Hepatocyte (in vitro differentiated cells): ENCODE data around the gene USP33. TPM values are rescaled to one million over a fixed set of nuclear protein-coding genes. Genes with fewer than 3 reads are reported as not detected.

Experiments
- DNase-seq: peaks from one replicate; pipeline ENCODE4 v3.0.0-alpha.2; 2016; ENCODE audit warnings: low spot score
- H2AFZ ChIP-seq: fragments of 200-600 bp; sonication (generic); 2 replicates; pipeline ENCODE4 v1.6.0; 2016; ENCODE audit warnings: antibody characterized with exemption, mild to moderate bottlenecking
- H3K27ac ChIP-seq: fragments of 200-600 bp; sonication (generic); 2 replicates; pipeline ENCODE4 v1.5.1; 2016; ENCODE audit warnings: mild to moderate bottlenecking
- H3K27me3 ChIP-seq: fragments of 200-600 bp; sonication (generic); 2 replicates; pipeline ENCODE4 v1.6.1; 2016
- H3K36me3 ChIP-seq: fragments of 200-600 bp; sonication (generic); replicated peaks from 2 replicates; pipeline ENCODE4 v1.5.1; 2016; ENCODE audit warnings: low read depth; ENCODE audit not compliant: insufficient read depth
- H3K4me1 ChIP-seq: fragments of 200-600 bp; sonication (generic); 2 replicates; pipeline ENCODE4 v1.5.1; 2016; ENCODE audit warnings: mild to moderate bottlenecking, moderate library complexity; ENCODE audit not compliant: insufficient read depth
- H3K4me2 ChIP-seq: fragments of 200-600 bp; sonication (generic); 2 replicates; pipeline ENCODE4 v1.6.0; 2016
- H3K4me3 ChIP-seq: fragments of 200-600 bp; sonication (generic); 2 replicates; pipeline ENCODE4 v1.5.1; 2016; ENCODE audit warnings: mild to moderate bottlenecking
- H3K79me2 ChIP-seq: fragments of 200-600 bp; sonication (generic); 2 replicates; pipeline ENCODE4 v1.6.0; 2017; ENCODE audit warnings: mild to moderate bottlenecking
- H3K9me2 ChIP-seq: fragments of 200-600 bp; sonication (generic); replicated peaks from 2 replicates; pipeline ENCODE4 v1.6.0; 2017; ENCODE audit warnings: mild to moderate bottlenecking; ENCODE audit not compliant: insufficient read depth
- H3K9me3 ChIP-seq: fragments of 200-600 bp; sonication (generic); 2 replicates; pipeline ENCODE4 v1.5.1; 2016; ENCODE audit warnings: low read depth, mild to moderate bottlenecking
- H4K20me1 ChIP-seq: fragments of 200-600 bp; sonication (generic); 2 replicates; pipeline ENCODE4 v1.6.0; 2016; ENCODE audit warnings: mild to moderate bottlenecking; ENCODE audit not compliant: insufficient read depth, poor library complexity, severe bottlenecking
- EZH2 ChIP-seq: fragments of 200-600 bp; sonication (generic); IDR thresholded peaks from 2 replicates; pipeline ENCODE4 v1.6.1; 2016; ENCODE audit warnings: antibody characterized with exemption, mild to moderate bottlenecking, borderline replicate concordance
- EZH2phosphoT487 ChIP-seq: fragments of 200-600 bp; sonication (generic); IDR thresholded peaks from one replicate; pipeline ENCODE4 v1.6.1; 2018; ENCODE audit warnings: antibody characterized with exemption, mild to moderate bottlenecking, low read depth, moderate library complexity; ENCODE audit not compliant: unreplicated experiment, severe bottlenecking
- WGBS: methylation state at CpG from one replicate; pipeline ENCODE4 v1.1.6; 2016; ENCODE audit warnings: low lambda C conversion rate; ENCODE audit errors: missing lambda C conversion rate; 5-methylcytosine and 5-hydroxymethylcytosine counted together
- polyA plus RNA-seq: library from polyadenylated mRNA; unstranded; fragments of >200 nt; fragmentation: Nextera tagmentation; extraction: Ambion mirVana; gene quantifications from 2 replicates; pipeline ENCODE4 v1.2.1, GENCODE V29; 2016
- total RNA-seq: library from RNA; depleted of rRNA; stranded (reverse); fragments of >200 nt; gene quantifications from 2 replicates; pipeline ENCODE4 v1.2.3, GENCODE V29; 2014
- TF ChIP-seq, protein P1 (sequence below): fragments of 200-600 bp; sonication (generic); IDR thresholded peaks from 2 replicates; pipeline ENCODE4 v1.5.1; 2016; ENCODE audit warnings: antibody characterized with exemption, mild to moderate bottlenecking; ENCODE audit not compliant: poor library complexity

Gene USP33
- total RNA-seq (68.0 and 81.5 TPM in 2 replicates), polyA plus RNA-seq (36.3 and 37.2 TPM in 2 replicates)

DNA sequence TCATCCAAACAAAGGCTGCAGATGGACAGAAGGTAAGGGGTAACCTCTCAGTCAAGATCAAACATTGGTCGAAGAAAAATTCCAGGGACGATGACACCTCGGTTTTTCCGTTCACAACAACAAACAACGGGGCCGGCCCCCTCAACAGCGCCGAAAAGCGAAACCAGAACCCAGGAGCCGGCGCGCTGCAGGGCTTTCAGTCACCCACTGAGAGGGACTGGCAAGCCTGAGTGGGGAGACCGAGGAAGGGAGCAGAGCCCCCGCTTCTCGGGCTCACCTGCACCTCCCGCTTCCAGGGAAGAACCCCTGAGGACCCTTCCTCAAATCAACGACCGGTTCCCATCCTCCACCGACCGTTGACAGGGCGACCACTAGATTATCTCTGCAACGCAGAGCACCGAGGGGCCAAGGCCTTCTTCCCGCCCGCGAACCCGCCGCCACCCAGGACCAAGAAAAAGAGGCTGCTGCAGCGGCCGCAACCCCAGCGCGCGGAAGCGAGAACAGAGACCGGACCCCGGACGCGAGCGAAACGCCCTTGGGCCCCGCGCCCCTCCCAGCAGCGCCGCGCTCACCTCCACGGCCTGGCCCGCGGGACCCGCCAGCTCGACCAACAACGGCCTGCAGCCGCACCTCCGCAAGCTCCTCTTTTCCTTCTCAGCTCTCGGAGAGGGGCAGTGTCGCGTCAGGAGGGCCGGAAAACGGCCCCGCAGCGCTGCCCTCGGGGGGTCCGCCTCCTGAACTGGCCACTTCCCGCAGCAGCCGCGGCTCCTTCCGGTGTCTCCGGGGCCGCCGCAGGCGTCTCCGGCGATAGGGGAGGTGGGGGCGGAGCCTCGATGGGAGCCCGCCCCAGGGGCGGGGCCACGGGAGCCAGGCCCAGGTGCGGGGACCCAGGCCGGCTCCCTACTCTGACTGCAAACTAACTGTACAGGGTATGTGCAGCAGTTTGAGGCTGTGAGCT is at the start of gene USP33:
USP33 (minus strand) TSS at position 782 of the 958 bp plus-strand sequence. CDS start 18,155 bp downstream, outside the sequence.
- no peaks in the 10 kb centered on the region for H3K27me3 ChIP-seq
- H4K20me1 ChIP-seq = peaks cover 34% of the 10 kb centered on the region
- H3K27ac ChIP-seq = peak within 1 kb of the TSS; percentile 96
- peak within 1 kb of the TSS; percentile 74 for H3K4me3 ChIP-seq
- TF ChIP-seq, protein P1, sequence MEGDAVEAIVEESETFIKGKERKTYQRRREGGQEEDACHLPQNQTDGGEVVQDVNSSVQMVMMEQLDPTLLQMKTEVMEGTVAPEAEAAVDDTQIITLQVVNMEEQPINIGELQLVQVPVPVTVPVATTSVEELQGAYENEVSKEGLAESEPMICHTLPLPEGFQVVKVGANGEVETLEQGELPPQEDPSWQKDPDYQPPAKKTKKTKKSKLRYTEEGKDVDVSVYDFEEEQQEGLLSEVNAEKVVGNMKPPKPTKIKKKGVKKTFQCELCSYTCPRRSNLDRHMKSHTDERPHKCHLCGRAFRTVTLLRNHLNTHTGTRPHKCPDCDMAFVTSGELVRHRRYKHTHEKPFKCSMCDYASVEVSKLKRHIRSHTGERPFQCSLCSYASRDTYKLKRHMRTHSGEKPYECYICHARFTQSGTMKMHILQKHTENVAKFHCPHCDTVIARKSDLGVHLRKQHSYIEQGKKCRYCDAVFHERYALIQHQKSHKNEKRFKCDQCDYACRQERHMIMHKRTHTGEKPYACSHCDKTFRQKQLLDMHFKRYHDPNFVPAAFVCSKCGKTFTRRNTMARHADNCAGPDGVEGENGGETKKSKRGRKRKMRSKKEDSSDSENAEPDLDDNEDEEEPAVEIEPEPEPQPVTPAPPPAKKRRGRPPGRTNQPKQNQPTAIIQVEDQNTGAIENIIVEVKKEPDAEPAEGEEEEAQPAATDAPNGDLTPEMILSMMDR = peak; percentile 8
- TF ChIP-seq EZH2phosphoT487 = no peak
- no peaks in the 10 kb centered on the region for H3K36me3 ChIP-seq
- no peaks in the 10 kb centered on the region for H3K9me2 ChIP-seq
- peaks cover 12% of the 10 kb centered on the region for H3K4me1 ChIP-seq
- H3K9me3 ChIP-seq = no peaks in the 10 kb centered on the region
- DNase-seq = peak; percentile 93
- under 1% methylated on average over 71 of the region's 79 CpGs for WGBS
- H3K79me2 ChIP-seq = peaks cover 50% of the 10 kb centered on the region
- peak within 1 kb of the TSS; percentile 70 for H3K4me2 ChIP-seq
- H2AFZ ChIP-seq = peak within 1 kb of the TSS; percentile 72

DNA sequence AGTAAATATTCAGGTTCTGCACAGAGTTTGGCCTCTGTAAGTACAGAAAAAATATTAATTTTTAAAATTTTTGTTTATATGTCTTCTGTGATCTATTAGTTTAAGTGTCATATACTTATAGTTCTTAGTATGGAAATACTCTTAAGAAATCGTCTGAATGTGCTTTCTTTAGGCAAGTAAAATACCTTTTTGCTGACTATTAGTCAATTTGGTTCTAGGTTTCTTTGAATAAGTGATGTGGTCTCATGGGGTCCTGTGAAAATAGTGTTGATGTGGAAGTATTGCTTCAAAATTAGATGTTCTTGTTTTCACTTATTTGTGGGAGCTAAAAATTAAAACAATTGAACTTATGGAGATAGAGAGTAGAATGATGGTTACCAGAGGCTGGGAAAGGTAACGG is 43.7 kb upstream of the USP33 start:
- H2AFZ ChIP-seq = no peak overlapping the region
- no peak overlapping the region for H3K4me3 ChIP-seq
- 94% methylated on average over 2 of the region's 2 CpGs for WGBS
- no peak overlapping the region for H3K27ac ChIP-seq
- no peaks in the 10 kb centered on the region for H3K4me1 ChIP-seq
- H3K9me3 ChIP-seq = no peaks in the 10 kb centered on the region
- no peaks in the 10 kb centered on the region for H3K27me3 ChIP-seq
- peaks cover 2% of the 10 kb centered on the region for H4K20me1 ChIP-seq
- DNase-seq = no peak
- TF ChIP-seq EZH2 (no peak), EZH2phosphoT487 (no peak)
- TF ChIP-seq, protein P1 = no peak
- H3K36me3 ChIP-seq = no peaks in the 10 kb centered on the region
- H3K4me2 ChIP-seq = no peak overlapping the region
- peaks cover 6% of the 10 kb centered on the region for H3K79me2 ChIP-seq
- no peaks in the 10 kb centered on the region for H3K9me2 ChIP-seq

DNA sequence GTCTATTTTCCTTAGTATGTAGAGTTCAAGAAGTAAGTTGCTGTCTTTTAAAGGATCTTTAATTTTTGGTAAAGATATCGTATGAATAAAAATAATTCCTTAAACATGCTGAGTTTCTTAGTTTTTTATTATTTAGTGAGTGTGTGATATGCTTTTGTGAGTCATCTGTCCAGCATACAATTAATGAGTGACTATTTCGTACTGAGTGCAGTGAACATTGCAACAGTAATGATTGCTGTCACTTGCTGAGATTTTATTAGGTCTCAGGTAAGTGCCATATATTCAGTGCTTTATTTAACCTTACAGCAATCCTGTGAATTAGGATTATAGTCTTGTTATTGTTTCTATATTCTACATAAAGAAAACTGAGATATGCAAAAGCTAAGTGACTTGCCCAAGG is 42.4 kb upstream of the USP33 start:
- TF ChIP-seq, protein P1 = no peak
- TF ChIP-seq EZH2 (no peak), EZH2phosphoT487 (no peak)
- Histone ChIP-seq H3K9me3 (no peaks in the 10 kb centered on the region), H4K20me1 (peaks cover 2% of the 10 kb centered on the region), H3K27ac (no peak overlapping the region), H3K4me3 (no peak overlapping the region), H3K9me2 (no peaks in the 10 kb centered on the region), H3K36me3 (no peaks in the 10 kb centered on the region), H2AFZ (no peak overlapping the region), H3K4me2 (no peak overlapping the region), H3K27me3 (no peaks in the 10 kb centered on the region), H3K79me2 (peaks cover 6% of the 10 kb centered on the region), H3K4me1 (no peaks in the 10 kb centered on the region)
- 98% methylated on average over 2 of the region's 2 CpGs for WGBS
- no peak for DNase-seq
